Measurements from ENCODE around the gene GALNTL6. TPM values are rescaled to one million over a fixed set of nuclear protein-coding genes. Genes with fewer than 3 reads are reported as not detected.

GALNTL6 gene
- polyA plus RNA-seq, 1 experiment: not detected

GRCh38 chr4:172674811-172675210, 861.6 kb downstream of the GALNTL6 start:
- H3K27ac ChIP-seq (ENCODE audit: low read depth, low read length): no peak overlapping the region
- ChIA-PET POLR2A (no interaction called here), CTCF (no interaction called here)
- DNase-seq (ENCODE audit: low read depth, low spot score): no peak
- H3K4me3 ChIP-seq (ENCODE audit: low read depth, low read length): no peak overlapping the region
- no peaks in the 10 kb centered on the region for H3K27me3 ChIP-seq (ENCODE audit: control insufficient read depth, insufficient read depth, low read length)
- TF ChIP-seq CTCF (IDR thresholded peaks at IDR 0.05; ENCODE audit: low read depth, low read length): no peak
- H3K9me3 ChIP-seq (ENCODE audit: control insufficient read depth, insufficient read depth, low read length): peaks cover 3% of the 10 kb centered on the region; the same call in 1 of the 2 replicates

- H3K9me3 ChIP-seq (ENCODE audit: control insufficient read depth, insufficient read depth, low read length): peaks cover 3% of the 10 kb centered on the region; the same call in 1 of the 2 replicates
- ChIA-PET POLR2A (no interaction called here), CTCF (no interaction called here)
- no peak overlapping the region for H3K27ac ChIP-seq (ENCODE audit: low read depth, low read length)
- no peak overlapping the region for H3K4me3 ChIP-seq (ENCODE audit: low read depth, low read length)
- no peaks in the 10 kb centered on the region for H3K27me3 ChIP-seq (ENCODE audit: control insufficient read depth, insufficient read depth, low read length)
- no peak for TF ChIP-seq CTCF (IDR thresholded peaks at IDR 0.05; ENCODE audit: low read depth, low read length)
- DNase-seq (ENCODE audit: low read depth, low spot score): no peak
Measured at GRCh38 chr4:172675232-172675631, 862.0 kb downstream of the GALNTL6 start.

GRCh38 chr4:172680691-172681090, 867.5 kb downstream of the GALNTL6 start:
- no peak for TF ChIP-seq CTCF (IDR thresholded peaks at IDR 0.05; ENCODE audit: low read depth, low read length)
- ChIA-PET POLR2A (no interaction called here), CTCF (no interaction called here)
- no peak for DNase-seq (ENCODE audit: low read depth, low spot score)
- no peaks in the 10 kb centered on the region for H3K9me3 ChIP-seq (ENCODE audit: control insufficient read depth, insufficient read depth, low read length)
- no peak overlapping the region for H3K27ac ChIP-seq (ENCODE audit: low read depth, low read length)
- H3K27me3 ChIP-seq (ENCODE audit: control insufficient read depth, insufficient read depth, low read length): no peaks in the 10 kb centered on the region
- H3K4me3 ChIP-seq (ENCODE audit: low read depth, low read length): no peak overlapping the region

- H3K4me3 ChIP-seq (ENCODE audit: low read depth, low read length): no peak overlapping the region
- H3K9me3 ChIP-seq (ENCODE audit: control insufficient read depth, insufficient read depth, low read length): no peaks in the 10 kb centered on the region
- POLR2A ChIA-PET: no interaction called here
- H3K27ac ChIP-seq (ENCODE audit: low read depth, low read length): no peak overlapping the region
- no peak for DNase-seq (ENCODE audit: low read depth, low spot score)
- TF ChIP-seq CTCF (IDR thresholded peaks at IDR 0.05; ENCODE audit: low read depth, low read length): no peak
- H3K27me3 ChIP-seq (ENCODE audit: control insufficient read depth, insufficient read depth, low read length): no peaks in the 10 kb centered on the region
- CTCF ChIA-PET: no interaction called here
Measured at GRCh38 chr4:172683021-172683420, 869.8 kb downstream of the GALNTL6 start.

GRCh38 chr4:172686021-172686420, 872.8 kb downstream of the GALNTL6 start:
- no peak for DNase-seq (ENCODE audit: low read depth, low spot score)
- no peak for TF ChIP-seq CTCF (IDR thresholded peaks at IDR 0.05; ENCODE audit: low read depth, low read length)
- POLR2A ChIA-PET: no interaction called here
- CTCF ChIA-PET: no interaction called here
- Histone ChIP-seq H3K4me3 (ENCODE audit: low read depth, low read length) (no peak overlapping the region), H3K27ac (ENCODE audit: low read depth, low read length) (no peak overlapping the region), H3K27me3 (ENCODE audit: control insufficient read depth, insufficient read depth, low read length) (no peaks in the 10 kb centered on the region), H3K9me3 (ENCODE audit: control insufficient read depth, insufficient read depth, low read length) (no peaks in the 10 kb centered on the region)
